ENCODE data around the gene KIF23. TPM values are rescaled to one million over a fixed set of nuclear protein-coding genes. Genes with fewer than 3 reads are reported as not detected.

KIF23 gene
- total RNA-seq, 1 donor from 2014 or later, result 1.3 TPM

DNA sequence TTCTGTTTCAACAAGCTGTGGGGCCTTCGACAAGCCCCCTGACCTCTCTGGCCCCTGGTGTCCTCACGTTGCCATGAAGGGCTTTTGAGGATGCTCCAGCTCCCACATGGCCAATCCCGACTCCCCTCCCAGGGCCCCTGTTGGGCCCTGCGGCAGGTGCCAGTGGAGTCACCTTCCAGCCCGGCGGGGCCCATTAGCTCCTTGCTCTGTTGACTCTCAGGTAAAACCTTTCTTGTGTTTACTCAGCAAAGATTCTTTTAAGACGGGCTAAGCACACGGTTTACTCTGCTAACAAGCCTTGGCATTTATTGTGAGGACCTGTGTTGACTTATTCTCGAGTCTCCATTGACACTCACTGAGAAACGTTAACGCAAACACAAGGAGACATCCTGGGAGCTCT lies 53.5 kb downstream of the KIF23 start:
- Histone ChIP-seq H3K9me3 (no peaks in the 10 kb centered on the region), H3K27ac (peak overlapping the region; percentile 74), H3K4me1 (peaks cover 40% of the 10 kb centered on the region), H3K36me3 (no peaks in the 10 kb centered on the region), H3K4me3 (no peak overlapping the region), H3K27me3 (ENCODE audit: low read depth) (no peaks in the 10 kb centered on the region)
- intact Hi-C loops (cut with DNase I), result no loop called here
- TF ChIP-seq, protein P1, sequence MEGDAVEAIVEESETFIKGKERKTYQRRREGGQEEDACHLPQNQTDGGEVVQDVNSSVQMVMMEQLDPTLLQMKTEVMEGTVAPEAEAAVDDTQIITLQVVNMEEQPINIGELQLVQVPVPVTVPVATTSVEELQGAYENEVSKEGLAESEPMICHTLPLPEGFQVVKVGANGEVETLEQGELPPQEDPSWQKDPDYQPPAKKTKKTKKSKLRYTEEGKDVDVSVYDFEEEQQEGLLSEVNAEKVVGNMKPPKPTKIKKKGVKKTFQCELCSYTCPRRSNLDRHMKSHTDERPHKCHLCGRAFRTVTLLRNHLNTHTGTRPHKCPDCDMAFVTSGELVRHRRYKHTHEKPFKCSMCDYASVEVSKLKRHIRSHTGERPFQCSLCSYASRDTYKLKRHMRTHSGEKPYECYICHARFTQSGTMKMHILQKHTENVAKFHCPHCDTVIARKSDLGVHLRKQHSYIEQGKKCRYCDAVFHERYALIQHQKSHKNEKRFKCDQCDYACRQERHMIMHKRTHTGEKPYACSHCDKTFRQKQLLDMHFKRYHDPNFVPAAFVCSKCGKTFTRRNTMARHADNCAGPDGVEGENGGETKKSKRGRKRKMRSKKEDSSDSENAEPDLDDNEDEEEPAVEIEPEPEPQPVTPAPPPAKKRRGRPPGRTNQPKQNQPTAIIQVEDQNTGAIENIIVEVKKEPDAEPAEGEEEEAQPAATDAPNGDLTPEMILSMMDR (IDR thresholded peaks at IDR 0.05), result no peak
- DNase-seq (peak; percentile 65), ATAC-seq (peak; percentile 34 to 62)

DNA sequence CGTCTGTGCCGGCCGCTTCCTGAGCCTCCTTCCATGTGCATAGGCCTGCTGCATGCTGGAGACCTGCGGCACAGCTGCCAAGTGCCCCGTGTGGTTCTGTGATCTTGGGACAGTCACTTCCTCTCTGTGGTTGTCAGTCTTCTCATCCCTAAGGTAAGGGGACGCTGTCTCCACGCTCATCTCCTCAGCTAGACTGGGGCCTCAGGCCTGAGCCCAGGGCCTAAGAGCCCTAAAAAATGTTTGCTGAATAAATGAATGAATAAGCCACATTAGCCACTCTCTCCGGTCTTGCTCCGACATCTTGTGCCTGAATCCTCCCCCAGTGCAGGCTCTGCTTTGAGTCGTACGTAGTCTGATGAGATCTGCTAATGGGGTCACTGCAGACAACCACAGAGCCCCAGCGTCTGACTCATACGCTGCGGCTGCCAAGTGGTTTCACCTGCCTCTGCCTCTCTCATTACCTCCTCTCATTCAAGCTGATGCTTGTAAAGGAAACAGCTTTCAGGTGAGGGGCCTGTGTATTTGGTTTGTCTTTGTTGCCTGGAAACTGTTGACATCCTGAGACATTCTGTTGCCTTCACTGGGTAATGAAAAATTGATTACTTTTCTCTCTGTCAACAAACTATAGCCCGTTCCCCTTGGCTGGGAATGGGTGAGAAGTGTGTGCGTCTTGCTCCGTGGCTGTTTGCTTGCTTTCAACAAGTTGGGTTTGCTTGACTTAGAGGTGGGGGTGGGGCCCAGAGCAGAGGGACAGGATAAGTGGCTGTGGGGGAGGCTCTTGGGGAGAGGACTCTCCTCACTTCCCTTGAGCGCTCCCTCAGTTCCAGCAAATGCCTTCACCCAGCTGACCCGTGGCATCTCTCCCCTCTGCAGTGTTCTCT lies 54.3 kb downstream of the KIF23 start:
- peaks cover 37% of the 10 kb centered on the region for H3K4me1 ChIP-seq
- H3K9me3 ChIP-seq, result no peaks in the 10 kb centered on the region
- TF ChIP-seq, protein P1 (IDR thresholded peaks at IDR 0.05), result no peak
- peak overlapping the region; percentile 74 for H3K27ac ChIP-seq
- DNase-seq, result peak; percentile 80
- ATAC-seq, result peak; percentile 86 to 91
- H3K4me3 ChIP-seq, result no peak overlapping the region
- intact Hi-C loops (cut with DNase I), result no loop called here
- no peaks in the 10 kb centered on the region for H3K36me3 ChIP-seq
- no peaks in the 10 kb centered on the region for H3K27me3 ChIP-seq (ENCODE audit: low read depth)

DNA sequence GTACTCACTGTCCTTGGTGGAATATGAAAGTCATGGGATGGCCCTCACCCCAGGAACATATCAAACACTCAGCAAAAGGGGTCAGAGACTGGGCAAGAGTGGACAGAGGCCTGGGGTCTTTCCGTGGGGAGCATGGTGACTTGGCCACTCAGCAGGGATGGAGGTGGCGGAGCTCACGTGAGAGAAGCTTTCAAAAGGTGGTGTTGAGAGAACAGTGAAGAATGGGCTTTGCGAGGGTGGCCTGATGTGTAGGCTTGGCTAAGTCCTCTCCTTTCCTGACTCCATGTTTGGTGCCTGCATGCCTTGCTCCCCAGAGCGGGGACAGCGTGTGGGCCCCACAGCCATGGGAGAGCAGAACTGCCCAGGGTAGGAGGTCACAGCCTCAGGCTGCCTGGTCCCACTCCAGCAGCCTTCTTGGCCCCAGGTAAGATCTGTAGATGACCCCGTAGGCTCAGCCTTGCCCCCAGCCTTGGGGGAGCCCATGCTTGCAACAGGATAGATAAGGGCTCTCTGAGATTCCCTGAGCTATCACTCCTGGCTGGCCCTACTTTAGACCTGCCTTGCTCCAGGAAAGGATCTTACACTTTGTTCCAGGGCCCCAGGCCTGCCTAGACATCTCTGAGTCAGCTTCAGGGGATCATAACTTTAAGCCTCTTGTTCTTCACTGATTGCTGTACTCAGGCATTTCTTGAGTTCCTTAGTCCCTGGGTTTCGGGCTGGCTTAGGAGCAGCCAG lies 55.5 kb downstream of the KIF23 start:
- intact Hi-C loops (cut with DNase I), result no loop called here
- H3K4me1 ChIP-seq, result peaks cover 34% of the 10 kb centered on the region
- no peaks in the 10 kb centered on the region for H3K27me3 ChIP-seq (ENCODE audit: low read depth)
- ATAC-seq, result no peak
- no peaks in the 10 kb centered on the region for H3K9me3 ChIP-seq
- peak; percentile 26 for DNase-seq
- TF ChIP-seq, protein P1 (IDR thresholded peaks at IDR 0.05), result no peak
- H3K4me3 ChIP-seq, result no peak overlapping the region
- H3K36me3 ChIP-seq, result no peaks in the 10 kb centered on the region
- H3K27ac ChIP-seq, result no peak overlapping the region

DNA sequence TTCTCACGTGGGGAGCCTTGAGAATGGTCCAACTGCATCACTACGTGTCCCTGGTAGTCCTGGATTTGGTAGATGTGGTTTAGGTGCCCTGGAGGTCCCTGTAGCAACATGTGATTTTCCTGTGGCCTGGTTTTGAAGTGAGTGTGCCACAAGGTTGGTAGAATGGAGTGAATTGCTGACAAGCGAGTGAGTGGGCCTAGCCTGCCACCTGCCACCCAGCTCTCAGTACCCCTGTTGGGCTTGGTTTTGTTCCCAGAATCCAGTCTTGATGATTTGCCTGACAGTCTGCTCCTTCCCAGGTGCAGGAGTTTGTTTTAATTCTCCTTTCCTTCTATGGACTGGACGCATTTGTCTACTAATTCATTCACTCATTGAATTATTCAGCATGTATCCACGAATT lies 57.9 kb downstream of the KIF23 start:
- intact Hi-C loops (cut with DNase I), result no loop called here
- Histone ChIP-seq H3K9me3 (no peaks in the 10 kb centered on the region), H3K27me3 (ENCODE audit: low read depth) (no peaks in the 10 kb centered on the region), H3K27ac (no peak overlapping the region), H3K36me3 (no peaks in the 10 kb centered on the region), H3K4me1 (peaks cover 31% of the 10 kb centered on the region), H3K4me3 (no peak overlapping the region)
- ATAC-seq (no peak), DNase-seq (no peak)
- TF ChIP-seq, protein P1 (IDR thresholded peaks at IDR 0.05), result no peak

DNA sequence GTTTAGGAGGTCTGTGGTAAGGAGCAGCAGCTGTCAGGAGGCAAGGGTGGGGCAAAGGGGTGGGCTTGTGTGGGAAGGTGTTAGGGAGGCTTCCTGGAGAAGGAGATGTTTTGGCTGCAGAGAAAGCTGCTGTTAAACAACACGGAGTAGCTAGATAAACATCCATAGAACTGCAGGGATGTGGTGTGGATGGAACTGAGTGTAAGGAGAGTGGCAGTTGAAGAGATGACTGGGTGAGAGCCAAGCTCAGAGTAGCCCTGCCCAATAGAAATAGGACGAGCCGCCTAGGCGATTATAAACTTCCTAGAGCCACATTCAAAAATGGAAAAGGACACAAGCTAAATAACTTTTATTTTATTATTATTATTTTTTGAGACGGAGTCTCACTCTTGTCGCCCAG lies 58.4 kb downstream of the KIF23 start:
- Histone ChIP-seq H3K36me3 (no peaks in the 10 kb centered on the region), H3K9me3 (no peaks in the 10 kb centered on the region), H3K27ac (no peak overlapping the region), H3K4me1 (peaks cover 26% of the 10 kb centered on the region), H3K27me3 (ENCODE audit: low read depth) (no peaks in the 10 kb centered on the region), H3K4me3 (no peak overlapping the region)
- intact Hi-C loops (cut with DNase I), result no loop called here
- TF ChIP-seq, protein P1 (IDR thresholded peaks at IDR 0.05), result no peak
- DNase-seq, result no peak
- no peak for ATAC-seq

Measured in lower lobe of right lung (tissue), 2 donors.